Measurements from ENCODE around the gene PAX9.

PAX9 gene

GRCh38 chr14:36659822-36660735 is 1.6 kb upstream of the PAX9 start:
- DNase-seq (ENCODE audit: insufficient read length, low spot score), result no peak

GRCh38 chr14:36660736-36661505 is 739 bp upstream of the PAX9 start:
- TF ChIP-seq POLR2A (IDR thresholded peaks at IDR 0.05; ENCODE audit: low read depth, low read length), result no peak
- no peak for DNase-seq (ENCODE audit: insufficient read length, low spot score)
- no peak for FAIRE-seq

More at GRCh38 chr14:36659822-36660735, 1.6 kb upstream of the PAX9 start:
- TF ChIP-seq POLR2A (IDR thresholded peaks at IDR 0.05; ENCODE audit: low read depth, low read length), result no peak
- no peak for FAIRE-seq

GRCh38 chr14:36662258-36662542 is 540 bp downstream of the PAX9 start:
- no peak for TF ChIP-seq POLR2A (IDR thresholded peaks at IDR 0.05; ENCODE audit: low read depth, low read length)
- DNase-seq (ENCODE audit: insufficient read length, low spot score) (no peak), FAIRE-seq (no peak)

GRCh38 chr14:36662543-36663403 is 1.1 kb downstream of the PAX9 start:
- no peak for TF ChIP-seq POLR2A (IDR thresholded peaks at IDR 0.05; ENCODE audit: low read depth, low read length)
- FAIRE-seq, result no peak
- DNase-seq (ENCODE audit: insufficient read length, low spot score), result no peak

- TF ChIP-seq POLR2A (IDR thresholded peaks at IDR 0.05; ENCODE audit: low read depth, low read length), result no peak
- FAIRE-seq (no peak), DNase-seq (ENCODE audit: insufficient read length, low spot score) (no peak)
Measured at GRCh38 chr14:36663404-36664321, 2.0 kb downstream of the PAX9 start.

- FAIRE-seq (no peak), DNase-seq (ENCODE audit: insufficient read length, low spot score) (no peak)
- no peak for TF ChIP-seq POLR2A (IDR thresholded peaks at IDR 0.05; ENCODE audit: low read depth, low read length)
Measured at GRCh38 chr14:36664322-36665193, 2.9 kb downstream of the PAX9 start.

GRCh38 chr14:36665887-36666415 is 4.3 kb downstream of the PAX9 start:
- TF ChIP-seq POLR2A (IDR thresholded peaks at IDR 0.05; ENCODE audit: low read depth, low read length), result no peak
- DNase-seq (ENCODE audit: insufficient read length, low spot score) (no peak), FAIRE-seq (no peak)

- DNase-seq (ENCODE audit: insufficient read length, low spot score), result no peak
- TF ChIP-seq POLR2A (IDR thresholded peaks at IDR 0.05; ENCODE audit: low read depth, low read length), result no peak
- no peak for FAIRE-seq
Measured at GRCh38 chr14:36666416-36667206, 5.0 kb downstream of the PAX9 start.

- FAIRE-seq (no peak), DNase-seq (ENCODE audit: insufficient read length, low spot score) (no peak)
- no peak for TF ChIP-seq POLR2A (IDR thresholded peaks at IDR 0.05; ENCODE audit: low read depth, low read length)
Measured at GRCh38 chr14:36667679-36668078, 6.0 kb downstream of the PAX9 start.

- FAIRE-seq, result no peak
- no peak for TF ChIP-seq POLR2A (IDR thresholded peaks at IDR 0.05; ENCODE audit: low read depth, low read length)
- no peak for DNase-seq (ENCODE audit: insufficient read length, low spot score)
Measured at GRCh38 chr14:36671149-36671548, 9.5 kb downstream of the PAX9 start.

GRCh38 chr14:36672095-36672494 is 10.4 kb downstream of the PAX9 start:
- TF ChIP-seq POLR2A (IDR thresholded peaks at IDR 0.05; ENCODE audit: low read depth, low read length), result no peak
- DNase-seq (ENCODE audit: insufficient read length, low spot score) (no peak), FAIRE-seq (no peak)
